DMS153 treated with DMSO at 0.1 percent for 48 hours (cell line): Measurements from ENCODE around the gene OR10D3.
"Not testable (repeated sequence)": the region's sequence is repeated elsewhere in the genome, so short reads cannot be mapped to it uniquely, and the experiment has no call there.

Experiments used
- DNase-seq: peaks from one replicate; lab custom pipeline; 2025; ENCODE audit not compliant: unreplicated experiment; lab: John Stamatoyannopoulos, UW

OR10D3 gene

GRCh38 chr11:124183068-124183467 is at the start of gene OR10D3:
TSS of gene OR10D3 (plus strand) at chr11:124183345. CDS start at chr11:124185270, 1,925 bp downstream.
- no peak for DNase-seq

GRCh38 chr11:124143034-124143433 is 40.1 kb upstream of the OR10D3 start:
- DNase-seq = no peak

GRCh38 chr11:124147951-124148350 is 35.2 kb upstream of the OR10D3 start:
- no peak for DNase-seq

- DNase-seq = no peak
Observed at GRCh38 chr11:124150684-124151083, 32.5 kb upstream of the OR10D3 start.

GRCh38 chr11:124152770-124153407 is 30.3 kb upstream of the OR10D3 start:
- no peak for DNase-seq

- no peak for DNase-seq
Observed at GRCh38 chr11:124153821-124154220, 29.3 kb upstream of the OR10D3 start.

GRCh38 chr11:124159481-124159880 is 23.7 kb upstream of the OR10D3 start:
- no peak for DNase-seq

- no peak for DNase-seq
Observed at GRCh38 chr11:124160986-124161385, 22.2 kb upstream of the OR10D3 start.

- peak; percentile 27 for DNase-seq
Observed at GRCh38 chr11:124167826-124168231, 15.3 kb upstream of the OR10D3 start.

GRCh38 chr11:124168796-124169195 is 14.3 kb upstream of the OR10D3 start:
- no peak for DNase-seq

GRCh38 chr11:124170315-124170714 is 12.8 kb upstream of the OR10D3 start:
- not testable (repeated sequence) for DNase-seq

GRCh38 chr11:124170801-124171586 is 12.2 kb upstream of the OR10D3 start:
- DNase-seq = no peak

GRCh38 chr11:124172101-124172500 is 11.0 kb upstream of the OR10D3 start:
- DNase-seq = no peak

- no peak for DNase-seq
Observed at GRCh38 chr11:124172599-124172998, 10.5 kb upstream of the OR10D3 start.

- DNase-seq = peak; percentile 85
Observed at GRCh38 chr11:124174001-124174583, 9.1 kb upstream of the OR10D3 start.

GRCh38 chr11:124176925-124177715 is 6.0 kb upstream of the OR10D3 start:
- DNase-seq = no peak

GRCh38 chr11:124179310-124179709 is 3.8 kb upstream of the OR10D3 start:
- no peak for DNase-seq

- DNase-seq = no peak
Observed at GRCh38 chr11:124190298-124191139, 7.4 kb downstream of the OR10D3 start.

GRCh38 chr11:124193221-124194010 is 10.3 kb downstream of the OR10D3 start:
- no peak for DNase-seq
